GM12878 (cell line): ENCODE data around the gene HPRT1. TPM values are rescaled to one million over a fixed set of nuclear protein-coding genes. Genes with fewer than 3 reads are reported as not detected.

Experiments
- ATAC-seq: fragments of 200-7000 bp; cut with Tn5 transposase; 3 replicates; pipeline ENCODE4 v1.9.1; 2020; ENCODE audit warnings: mild to moderate bottlenecking, moderate library complexity
- BruUV-seq: library from RNA; stranded (reverse); fragments of 400-500 nt; replicated peaks from 2 replicates; lab custom pipeline; 2021; lab: Mats Ljungman, UMichigan
- CTCF ChIA-PET: fragments of 300-600 bp; sonication (Branson Sonifier 250); formaldehyde crosslinking; extraction: SDS; loops from one replicate; lab custom pipeline; 2021; ENCODE audit warnings: inconsistent platforms; lab: Yijun Ruan, JAX
- POLR2A ChIA-PET: fragments of 350-600 bp; formaldehyde crosslinking; extraction: SDS; loops from one replicate; lab custom pipeline; 2021; ENCODE audit warnings: inconsistent platforms; lab: Charles Lee
- RAD21 ChIA-PET: fragments of 300-600 bp; sonication (Branson Sonifier 250); formaldehyde crosslinking; loops from one replicate; lab custom pipeline; 2023; ENCODE audit warnings: antibody characterized with exemption; ENCODE audit not compliant: unreplicated experiment; lab: Charles Lee
- SMC1A ChIA-PET: fragments of 300-600 bp; sonication (Branson Sonifier 250); formaldehyde crosslinking; loops from one replicate; lab custom pipeline; 2023; ENCODE audit not compliant: unreplicated experiment, uncharacterized antibody; lab: Charles Lee
- DNase-seq: peaks from one replicate; pipeline ENCODE4 v3.0.0-alpha.2; 2011; ENCODE audit warnings: low read depth, low spot score
- FAIRE-seq: peaks from 3 replicates; lab custom pipeline; 2011; peaks lifted over from hg19 to GRCh38; lab: Jason Lieb, UNC
- H2AFZ ChIP-seq: 2 replicates; pipeline ENCODE4 v1.6.0; 2011; ENCODE audit warnings: low read depth, low read length, control low read depth; ENCODE audit not compliant: control insufficient read depth
- H3K27ac ChIP-seq: 2 replicates; pipeline ENCODE4 v1.5.1; 2011; ENCODE audit warnings: control low read depth; ENCODE audit not compliant: control insufficient read depth, insufficient read depth
- H3K27me3 ChIP-seq, 2 experiments: replicated peaks in 1 of 2; 2 replicates each; pipeline versions ENCODE4 v1.6.0 to v1.6.1; 2011; ENCODE audit warnings: low read length in 1 of 2; ENCODE audit not compliant: control insufficient read depth in 2 of 2, insufficient read depth in 2 of 2
- H3K36me3 ChIP-seq, 2 experiments: 2 replicates each; pipeline ENCODE4 v1.5.1; 2011; ENCODE audit warnings: low read length in 1 of 2; ENCODE audit not compliant: control insufficient read depth in 2 of 2, insufficient read depth in 2 of 2
- H3K4me1 ChIP-seq: 2 replicates; pipeline ENCODE4 v1.6.1; 2011; ENCODE audit warnings: mild to moderate bottlenecking, low read length, moderate library complexity, mixed read lengths; ENCODE audit not compliant: control insufficient read depth, insufficient read depth
- H3K4me2 ChIP-seq: 2 replicates; pipeline ENCODE4 v1.6.0; 2011; ENCODE audit warnings: control low read depth; ENCODE audit not compliant: control insufficient read depth, insufficient read depth
- H3K4me3 ChIP-seq: fragments of 200-600 bp; sonication (generic); 2 replicates; pipeline ENCODE4 v1.5.1; 2016
- H3K79me2 ChIP-seq: 2 replicates; pipeline ENCODE4 v1.6.0; 2011; ENCODE audit warnings: low read length; ENCODE audit not compliant: control insufficient read depth, insufficient read depth
- H3K9ac ChIP-seq: 2 replicates; pipeline ENCODE4 v1.8.0; 2011; ENCODE audit warnings: low read length, control low read depth, mixed read lengths; ENCODE audit not compliant: control insufficient read depth, insufficient read depth
- H3K9me3 ChIP-seq: replicated peaks from 3 replicates; pipeline ENCODE4 v1.5.1; 2011; ENCODE audit warnings: mild to moderate bottlenecking, low read length; ENCODE audit not compliant: control insufficient read depth, insufficient read depth
- H4K20me1 ChIP-seq: 2 replicates; pipeline ENCODE4 v1.6.0; 2011; ENCODE audit not compliant: control insufficient read depth, insufficient read depth
- ATF2 ChIP-seq: IDR thresholded peaks from 2 replicates; pipeline ENCODE4 v1.6.1; 2012; ENCODE audit warnings: low read length, inconsistent platforms
- CBFB ChIP-seq: IDR thresholded peaks from 2 replicates; pipeline ENCODE4 v1.6.1; 2016; ENCODE audit warnings: antibody characterized with exemption, low read depth
- ESRRA ChIP-seq: IDR thresholded peaks from 2 replicates; pipeline ENCODE4 v1.6.1; 2012; ENCODE audit warnings: mild to moderate bottlenecking, low read length, improper control_type of control experiment
- MTA3 ChIP-seq: IDR thresholded peaks from 2 replicates; pipeline ENCODE4 v1.6.1; 2012; ENCODE audit warnings: low read length, inconsistent platforms, borderline replicate concordance
- NFIC ChIP-seq: IDR thresholded peaks from 2 replicates; pipeline ENCODE4 v1.6.1; 2012; ENCODE audit warnings: low read depth, mild to moderate bottlenecking, inconsistent platforms, low read length, moderate library complexity
- NRF1 ChIP-seq: conservative IDR thresholded peaks from 2 replicates; pipeline ENCODE4 v1.6.1; 2011; ENCODE audit warnings: mild to moderate bottlenecking, low read depth, low read length, improper control_type of control experiment
- RCOR1 ChIP-seq: conservative IDR thresholded peaks from 2 replicates; pipeline ENCODE4 v1.6.1; 2012; ENCODE audit warnings: low read depth, low read length, improper control_type of control experiment
- TCF12 ChIP-seq: IDR thresholded peaks from 2 replicates; pipeline ENCODE4 v1.6.1; 2011; ENCODE audit warnings: low read depth, mild to moderate bottlenecking, low read length
- ZBTB11 ChIP-seq: fragments of 450-650 bp; formaldehyde crosslinking; IDR thresholded peaks from 2 replicates; pipeline ENCODE4 v1.5.0; 2022; ENCODE audit warnings: mild to moderate bottlenecking, missing genetic modification characterization
- WGBS: methylation state at CpG from one replicate; pipeline ENCODE4 v1.1.6; 2016; ENCODE audit warnings: low lambda C conversion rate; ENCODE audit not compliant: insufficient replicate concordance, insufficient coverage; ENCODE audit errors: missing lambda C conversion rate; 5-methylcytosine and 5-hydroxymethylcytosine counted together
- in situ Hi-C: fragments of 300-500 bp; cut with MboI; formaldehyde crosslinking; loops from 9 replicates; pipeline ENCODE4 v1.14.3; 2018; ENCODE audit warnings: mixed read lengths
- intact Hi-C: fragments of 100-400 bp; cut with micrococcal nuclease; formaldehyde crosslinking; loops from one replicate; pipeline ENCODE4 v1.14.2; 2022; ENCODE audit not compliant: unreplicated experiment
- polyA plus RNA-seq, 11 experiments: library from polyadenylated mRNA; depleted of rRNA in 4 of 11; unstranded in 6 of 11; stranded (reverse) in 5 of 11; fragments of >200 nt; fragmentation: Nextera tagmentation in 4 of 11; fragmentation: Illumina TruSeq in 1 of 11; extraction: Ambion mirVana in 4 of 11; extraction: Trizol in 1 of 11; gene quantifications; 1 replicate in 1 of 11; 2 replicates in 10 of 11; pipeline versions ENCODE4 v1.2.1 to v1.2.3, GENCODE V29; 2011 to 2016; ENCODE audit warnings: inconsistent platforms in 2 of 11, missing spikeins in 2 of 11, low read depth in 1 of 11
- total RNA-seq, 4 experiments: library from RNA; depleted of rRNA in 3 of 4; stranded (reverse); fragments of >200 nt in 3 of 4; fragmentation: Illumina TruSeq in 1 of 4; extraction: Trizol in 1 of 4; gene quantifications; 2 replicates each; pipeline versions ENCODE4 v1.2.1 to v1.2.3, GENCODE V29; 2013 to 2021

Gene HPRT1
- total and polyA plus RNA-seq, 10 of the 15 experiments (the other 5 are each of a cell fraction or from before 2014, with no cell fraction given), result 19.3 to 161 (median 92.7) TPM

GRCh38 chrX:134481339-134481738 lies 21.4 kb downstream of the HPRT1 start (continued):
- TF ChIP-seq MTA3, result no peak
- no peak for TF ChIP-seq TCF12
- TF ChIP-seq NRF1, result no peak
- TF ChIP-seq, all 136 proteins: peak for 0

GRCh38 chrX:134482371-134482770 lies 22.4 kb downstream of the HPRT1 start:
- 46% methylated on average over 3 of the region's 3 CpGs for WGBS
- ATAC-seq, result no peak
- Histone ChIP-seq H3K9me3 (no peaks in the 10 kb centered on the region), H3K9ac (no peak overlapping the region), H3K4me1 (no peaks in the 10 kb centered on the region), H3K27ac (no peak overlapping the region), H3K4me2 (no peak overlapping the region), H3K27me3 (no peaks in the 10 kb centered on the region; a peak in 1 of 4 replicates), H3K4me3 (no peak overlapping the region), H2AFZ (no peak overlapping the region), H3K36me3 (no peaks in the 10 kb centered on the region), H3K79me2 (no peaks in the 10 kb centered on the region), H4K20me1 (no peaks in the 10 kb centered on the region; the same call in 1 of the 2 replicates)
- ChIA-PET POLR2A (no interaction called here), SMC1A (no interaction called here), CTCF (interaction anchor here (1.4 kb wide), 1 partner anchor 18 kb away, joined by 3 read pairs; no protein-coding TSS in a partner anchor), RAD21 (no interaction called here)
- TF ChIP-seq ESRRA, result no peak
- no peak for TF ChIP-seq ZBTB11 (CRISPR knock-in tag)
- TF ChIP-seq RCOR1, result no peak
- no peak for TF ChIP-seq CBFB
- no peak for TF ChIP-seq ATF2
- TF ChIP-seq NFIC, result no peak
- no peak for FAIRE-seq
- no TSS peak for BruUV-seq
- in situ Hi-C loops, result loop anchor here (5.0 kb wide), 1 partner anchor 300 kb away; no protein-coding TSS in a partner anchor
- intact Hi-C loops, result loop anchor here (5.0 to 10.0 kb wide), 3 partner anchors 280 to 602 kb away; partner anchors contain the start of gene SMIM10
- DNase-seq, result no peak
